Mammary epithelial cell (primary cell): ENCODE data around the gene GNA12.

ENCODE experiments used
- CTCF ChIP-seq, 2 donors: IDR thresholded peaks in 1 of 2; conservative IDR thresholded peaks in 1 of 2; 2 replicates each; pipeline ENCODE4 v1.5.1; 2011 to 2012; ENCODE audit warnings: inconsistent platforms in 2 of 2, low read length in 2 of 2, mild to moderate bottlenecking in 2 of 2, control low read depth in 1 of 2, low read depth in 1 of 2; ENCODE audit not compliant: insufficient read depth in 1 of 2; ENCODE audit errors: extremely low read depth in 1 of 2
- EZH2 ChIP-seq: IDR thresholded peaks from 2 replicates; pipeline ENCODE4 v1.6.1; 2012; ENCODE audit warnings: low read length, inconsistent platforms, borderline replicate concordance

DNA sequence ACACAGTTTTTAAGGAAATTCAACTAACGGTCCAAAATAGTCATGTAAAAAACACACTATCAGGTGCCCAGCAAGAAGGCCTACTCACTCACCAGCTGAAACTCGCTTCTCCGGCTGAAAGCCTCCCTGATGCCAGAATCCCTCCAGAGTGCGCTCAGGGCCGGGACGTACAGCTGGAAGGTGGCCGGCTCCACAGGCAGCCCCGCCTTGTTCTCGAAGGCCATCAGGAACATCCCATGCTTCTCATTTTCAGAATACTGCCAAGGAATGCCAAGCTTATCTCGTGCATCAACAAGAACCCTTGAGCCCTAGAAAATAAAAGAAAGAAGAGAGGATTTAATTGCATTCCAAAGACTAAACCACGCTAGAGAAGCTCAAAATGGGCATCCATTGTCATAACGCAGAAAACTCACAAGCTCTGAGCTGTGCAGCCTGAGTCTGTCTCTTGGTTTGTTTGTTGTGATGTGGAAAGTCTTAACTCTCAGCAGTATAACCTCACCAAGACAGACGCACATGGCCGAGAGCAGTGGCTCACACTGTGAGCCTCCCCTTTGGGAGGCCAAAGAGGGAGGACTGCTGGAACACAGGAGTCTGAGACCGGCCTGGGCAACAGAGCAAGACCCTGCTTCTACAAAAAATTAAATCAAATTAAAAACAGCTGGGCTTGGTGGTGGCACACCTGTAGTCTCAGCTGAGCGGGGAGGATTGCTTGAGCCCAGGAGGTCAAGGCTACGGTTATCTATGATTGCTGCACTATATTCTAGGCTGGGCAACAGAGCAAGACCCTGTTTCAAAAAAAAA, 49.1 kb downstream of the GNA12 start:
- TF ChIP-seq CTCF (conservative IDR thresholded peaks at IDR 0.05 in 1 of 2, IDR thresholded peaks at IDR 0.05 in 1 of 2; ENCODE audit: extremely low read depth in 1 of 2, insufficient read depth in 1 of 2, low read depth in 1 of 2, low read length in 2 of 2) (no peak), EZH2 (no peak)
